Measurements from ENCODE around the gene ELL3. TPM values are rescaled to one million over a fixed set of nuclear protein-coding genes. Genes with fewer than 3 reads are reported as not detected.
"Not testable (repeated sequence)": the region's sequence is repeated elsewhere in the genome, so short reads cannot be mapped to it uniquely, and the experiment has no call there.

Gene ELL3
- 10 to 100 TPM; 23.3 to 34.9 TPM for total RNA-seq

- TF ChIP-seq, protein P1, sequence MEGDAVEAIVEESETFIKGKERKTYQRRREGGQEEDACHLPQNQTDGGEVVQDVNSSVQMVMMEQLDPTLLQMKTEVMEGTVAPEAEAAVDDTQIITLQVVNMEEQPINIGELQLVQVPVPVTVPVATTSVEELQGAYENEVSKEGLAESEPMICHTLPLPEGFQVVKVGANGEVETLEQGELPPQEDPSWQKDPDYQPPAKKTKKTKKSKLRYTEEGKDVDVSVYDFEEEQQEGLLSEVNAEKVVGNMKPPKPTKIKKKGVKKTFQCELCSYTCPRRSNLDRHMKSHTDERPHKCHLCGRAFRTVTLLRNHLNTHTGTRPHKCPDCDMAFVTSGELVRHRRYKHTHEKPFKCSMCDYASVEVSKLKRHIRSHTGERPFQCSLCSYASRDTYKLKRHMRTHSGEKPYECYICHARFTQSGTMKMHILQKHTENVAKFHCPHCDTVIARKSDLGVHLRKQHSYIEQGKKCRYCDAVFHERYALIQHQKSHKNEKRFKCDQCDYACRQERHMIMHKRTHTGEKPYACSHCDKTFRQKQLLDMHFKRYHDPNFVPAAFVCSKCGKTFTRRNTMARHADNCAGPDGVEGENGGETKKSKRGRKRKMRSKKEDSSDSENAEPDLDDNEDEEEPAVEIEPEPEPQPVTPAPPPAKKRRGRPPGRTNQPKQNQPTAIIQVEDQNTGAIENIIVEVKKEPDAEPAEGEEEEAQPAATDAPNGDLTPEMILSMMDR (IDR thresholded peaks at IDR 0.05), result no peak
- peaks cover 4% of the 10 kb centered on the region for H3K36me3 ChIP-seq
- peak; percentile 92 for DNase-seq
- intact Hi-C loops (cut with DNase I), result no loop called here
- no peaks in the 10 kb centered on the region for H3K9me3 ChIP-seq
- H3K9ac ChIP-seq (ENCODE audit: low read depth in 2 of 2, low read length in 2 of 2), result peak within 1 kb of the TSS; percentile 78 to 95
- H3K4me1 ChIP-seq, result no peaks in the 10 kb centered on the region
- peak within 1 kb of the TSS; percentile 66 for H3K4me3 ChIP-seq
- H3K27ac ChIP-seq, result peak within 1 kb of the TSS; percentile 96
- H3K27me3 ChIP-seq, result no peaks in the 10 kb centered on the region
Observed at GRCh38 chr15:43776718-43777266, at the start of gene ELL3. TSS of gene ELL3 (minus strand) at chr15:43776966. CDS start at chr15:43776901, 65 bp downstream.

DNA sequence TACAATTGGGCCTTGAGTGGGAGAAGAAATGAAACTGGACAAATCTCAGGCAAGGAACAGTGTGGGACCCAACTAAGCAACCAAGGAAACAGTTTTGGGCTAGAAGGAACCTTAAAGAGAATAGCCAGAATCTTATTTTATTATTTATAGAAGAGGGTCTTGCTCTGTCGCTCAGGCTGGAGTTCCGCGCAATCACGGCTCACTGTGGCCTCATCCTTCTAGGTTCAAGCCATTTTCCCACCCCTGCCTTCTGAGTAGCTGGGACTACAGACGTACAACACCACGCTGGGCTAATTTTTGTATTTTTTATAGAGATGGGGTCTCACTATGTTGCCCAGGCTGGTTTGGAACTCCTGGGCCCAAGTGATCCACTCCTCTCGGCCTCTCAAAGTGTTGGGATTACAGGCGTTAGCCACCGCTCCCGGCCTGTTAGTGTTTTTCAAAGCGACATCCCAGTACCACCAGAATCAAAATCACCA is 49.3 kb upstream of the ELL3 start:
- Histone ChIP-seq H3K9ac (ENCODE audit: low read depth in 2 of 2, low read length in 2 of 2) (no peak overlapping the region), H3K9me3 (no peaks in the 10 kb centered on the region), H3K4me1 (peaks cover 14% of the 10 kb centered on the region), H3K36me3 (no peaks in the 10 kb centered on the region), H3K4me3 (peak overlapping the region; percentile 49), H3K27ac (peak overlapping the region; percentile 53), H3K27me3 (no peaks in the 10 kb centered on the region)
- no peak for DNase-seq
- intact Hi-C loops (cut with DNase I), result no loop called here
- TF ChIP-seq, protein P1 (IDR thresholded peaks at IDR 0.05), result no peak

DNA sequence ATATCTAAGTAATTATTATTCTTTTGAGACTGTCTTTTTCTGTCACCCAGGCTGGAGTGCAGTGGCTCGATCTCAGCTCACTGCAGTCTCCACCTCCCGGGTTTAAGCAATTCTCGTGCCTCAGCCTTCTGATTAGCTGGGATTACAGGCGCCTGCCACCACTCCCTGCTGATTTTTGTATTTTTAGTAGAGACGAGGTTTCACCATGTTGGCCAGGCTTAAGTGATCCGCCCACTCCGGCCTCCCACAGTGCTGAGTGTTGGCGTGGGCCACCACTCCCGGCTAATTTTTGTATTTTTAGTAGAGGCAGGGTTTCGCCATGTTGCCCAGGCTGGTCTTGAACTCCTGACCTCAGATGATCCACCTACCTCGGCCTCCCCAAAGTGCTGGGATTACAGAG is 48.5 kb upstream of the ELL3 start:
- peaks cover 14% of the 10 kb centered on the region for H3K4me1 ChIP-seq

GRCh38 chr15:43824302-43825246 is 47.8 kb upstream of the ELL3 start, which contains the start of gene MFAP1:
TSS of gene MFAP1 (minus strand) at chr15:43824690. CDS start at chr15:43824569, 121 bp downstream.
- Histone ChIP-seq H3K4me1 (peaks cover 14% of the 10 kb centered on the region), H3K27me3 (no peaks in the 10 kb centered on the region), H3K9ac (ENCODE audit: low read depth in 2 of 2, low read length in 2 of 2) (peak within 1 kb of the TSS; percentile 71 to 90), H3K9me3 (no peaks in the 10 kb centered on the region), H3K27ac (peak within 1 kb of the TSS; percentile 87), H3K36me3 (no peaks in the 10 kb centered on the region), H3K4me3 (peak within 1 kb of the TSS; percentile 68)
- TF ChIP-seq, protein P1 (IDR thresholded peaks at IDR 0.05), result no peak
- DNase-seq, result peak; percentile 95
- intact Hi-C loops (cut with DNase I), result no loop called here

More for the DNA sequence above, 48.5 kb upstream of the ELL3 start:
- H3K27ac ChIP-seq; H3K36me3 ChIP-seq; H3K9me3 ChIP-seq; H3K4me3 ChIP-seq; intact Hi-C loops (cut with DNase I); DNase-seq; H3K9ac ChIP-seq (ENCODE audit: low read depth in 2 of 2, low read length in 2 of 2); H3K27me3 ChIP-seq: not testable (repeated sequence)

GRCh38 chr15:43821505-43821904 is 44.7 kb upstream of the ELL3 start:
- no peak overlapping the region for H3K27ac ChIP-seq
- H3K36me3 ChIP-seq, result peaks cover under 1% of the 10 kb centered on the region
- intact Hi-C loops (cut with DNase I), result no loop called here
- DNase-seq, result no peak
- H3K9ac ChIP-seq (ENCODE audit: low read depth in 2 of 2, low read length in 2 of 2), result no peak overlapping the region
- H3K4me1 ChIP-seq, result peaks cover 14% of the 10 kb centered on the region
- H3K27me3 ChIP-seq, result no peaks in the 10 kb centered on the region
- H3K4me3 ChIP-seq, result no peak overlapping the region
- TF ChIP-seq, protein P1 (IDR thresholded peaks at IDR 0.05), result no peak
- no peaks in the 10 kb centered on the region for H3K9me3 ChIP-seq

DNA sequence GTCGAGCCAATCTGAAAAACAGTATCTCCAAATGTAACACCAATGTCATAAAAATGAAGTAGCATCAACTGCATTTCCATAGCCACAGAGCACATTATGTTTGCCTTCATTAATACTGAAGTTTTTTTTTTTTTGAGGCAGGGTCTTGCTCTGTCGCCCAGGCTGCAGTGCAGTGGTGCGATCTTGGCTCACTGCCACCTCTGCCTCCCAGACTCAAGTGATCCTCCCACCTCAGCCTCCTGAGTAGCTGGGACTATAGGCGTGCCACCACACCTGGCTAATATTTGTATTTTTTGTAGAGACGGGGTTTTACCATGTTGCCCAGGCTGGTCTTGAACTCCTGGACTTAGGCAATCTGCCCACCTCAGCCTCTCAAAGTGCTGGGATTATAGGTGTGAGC is 38.3 kb upstream of the ELL3 start:
- H3K9me3 ChIP-seq; H3K4me1 ChIP-seq; DNase-seq; H3K4me3 ChIP-seq; H3K9ac ChIP-seq (ENCODE audit: low read depth in 2 of 2, low read length in 2 of 2); H3K27me3 ChIP-seq; H3K27ac ChIP-seq; intact Hi-C loops (cut with DNase I): not testable (repeated sequence)
- H3K36me3 ChIP-seq, result peaks cover 18% of the 10 kb centered on the region
